CD4-positive, alpha-beta T cell treated with Interleukin-12 subunit alpha and Interleukin-12 subunit beta, for 1 hour (primary cell): ENCODE data around the gene FURIN.
"Not testable (repeated sequence)": the region's sequence is repeated elsewhere in the genome, so short reads cannot be mapped to it uniquely, and the experiment has no call there.

ENCODE experiments used
- DNase-seq: peaks from one replicate; pipeline ENCODE4 v3.0.0-alpha.2; 2020

Gene FURIN

GRCh38 chr15:90883976-90884718, 15.8 kb downstream of the FURIN start, which contains the start of gene FES:
TSS of gene FES (plus strand) at chr15:90884504. CDS start at chr15:90885046, 542 bp downstream.
- DNase-seq = no peak

DNA sequence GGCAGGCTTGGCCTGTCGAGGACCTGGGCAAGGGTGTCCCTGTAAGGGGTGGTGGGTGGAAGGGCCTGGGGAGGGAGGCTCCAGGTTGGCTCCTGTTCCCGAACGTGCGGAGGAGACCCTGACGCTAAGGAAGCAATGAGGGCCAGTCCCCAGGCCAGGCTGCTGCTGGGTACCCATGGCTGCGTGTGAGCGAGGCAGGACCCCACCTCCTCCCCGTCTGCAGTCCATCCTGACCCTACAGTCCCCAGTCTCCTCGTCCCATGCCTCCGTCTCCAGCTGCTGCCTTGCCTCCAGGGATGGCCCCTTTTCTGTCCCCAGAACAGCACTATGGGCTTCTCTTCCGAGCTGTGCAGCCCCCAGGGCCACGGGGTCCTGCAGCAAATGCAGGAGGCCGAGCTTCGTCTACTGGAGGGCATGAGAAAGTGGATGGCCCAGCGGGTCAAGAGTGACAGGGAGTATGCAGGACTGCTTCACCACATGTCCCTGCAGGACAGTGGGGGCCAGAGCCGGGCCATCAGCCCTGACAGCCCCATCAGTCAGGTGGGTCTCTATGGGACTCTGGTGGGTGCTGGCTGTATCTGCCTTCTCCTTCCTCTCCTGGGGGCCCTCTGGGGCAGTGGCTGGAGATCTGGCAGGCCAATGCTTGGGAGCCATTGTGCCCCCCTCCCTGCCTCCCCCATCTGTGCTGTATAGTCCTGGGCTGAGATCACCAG, 16.5 kb downstream of the FURIN start:
- DNase-seq = no peak

DNA sequence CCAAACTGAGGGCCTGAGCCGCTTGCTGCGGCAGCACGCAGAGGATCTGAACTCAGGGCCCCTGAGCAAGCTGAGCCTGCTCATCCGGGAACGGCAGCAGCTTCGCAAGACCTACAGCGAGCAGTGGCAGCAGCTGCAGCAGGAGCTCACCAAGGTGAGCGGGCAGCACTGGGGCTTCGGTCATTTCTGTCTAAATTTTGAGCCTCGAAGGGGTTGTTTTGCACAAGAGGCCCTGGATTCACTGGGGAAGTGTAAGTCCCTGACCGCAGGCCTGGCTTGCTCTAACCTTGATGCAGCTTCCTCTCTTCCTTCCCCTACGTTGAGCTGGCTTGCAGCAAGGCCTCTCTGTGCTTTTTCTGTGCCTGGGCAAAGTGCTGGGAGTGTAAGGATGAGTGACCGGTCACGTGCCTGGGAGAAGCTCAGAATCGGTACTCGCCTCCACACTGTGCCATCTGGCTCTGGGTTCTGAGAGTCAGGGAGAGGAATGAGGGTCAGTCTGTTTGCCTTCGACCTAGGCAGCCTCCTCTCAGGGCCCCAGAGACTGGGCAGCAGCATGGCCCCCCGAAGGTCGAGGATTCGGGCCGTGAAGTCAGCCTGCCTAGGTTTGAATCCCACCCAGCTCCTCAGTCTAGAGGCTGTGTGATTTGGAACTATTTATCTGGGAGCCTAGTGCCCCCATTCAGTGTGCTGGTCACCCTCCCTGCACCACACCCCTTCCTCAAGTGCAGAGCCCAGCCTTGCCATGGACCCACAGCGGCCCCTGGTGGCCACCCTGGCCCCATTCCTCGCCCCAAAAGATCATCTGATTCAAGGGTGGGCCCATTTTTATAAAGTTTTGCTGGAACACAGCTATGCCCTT, 17.3 kb downstream of the FURIN start:
- DNase-seq = peak; percentile 79

DNA sequence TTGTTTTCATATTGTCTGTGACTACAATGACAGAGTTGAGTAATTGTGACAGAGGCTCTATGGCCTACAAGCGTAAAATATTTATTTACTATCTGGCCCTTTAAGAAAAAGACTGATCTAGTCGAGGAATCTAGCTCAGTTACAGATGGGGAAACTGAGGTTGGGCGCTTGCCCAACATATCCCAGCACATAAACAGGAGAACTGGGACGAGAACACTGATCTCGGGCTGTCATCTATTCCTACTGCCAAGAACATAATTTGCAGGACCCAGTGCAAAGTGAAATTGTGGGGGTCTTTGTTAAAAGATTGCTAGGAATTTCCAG, 17.9 kb downstream of the FURIN start:
- DNase-seq = no peak

- no peak for DNase-seq
These were observed 18.7 kb downstream of the FURIN start for GRCh38 chr15:90887037-90887481.

GRCh38 chr15:90889313-90889730, 20.9 kb downstream of the FURIN start:
- peak; percentile 29 for DNase-seq

DNA sequence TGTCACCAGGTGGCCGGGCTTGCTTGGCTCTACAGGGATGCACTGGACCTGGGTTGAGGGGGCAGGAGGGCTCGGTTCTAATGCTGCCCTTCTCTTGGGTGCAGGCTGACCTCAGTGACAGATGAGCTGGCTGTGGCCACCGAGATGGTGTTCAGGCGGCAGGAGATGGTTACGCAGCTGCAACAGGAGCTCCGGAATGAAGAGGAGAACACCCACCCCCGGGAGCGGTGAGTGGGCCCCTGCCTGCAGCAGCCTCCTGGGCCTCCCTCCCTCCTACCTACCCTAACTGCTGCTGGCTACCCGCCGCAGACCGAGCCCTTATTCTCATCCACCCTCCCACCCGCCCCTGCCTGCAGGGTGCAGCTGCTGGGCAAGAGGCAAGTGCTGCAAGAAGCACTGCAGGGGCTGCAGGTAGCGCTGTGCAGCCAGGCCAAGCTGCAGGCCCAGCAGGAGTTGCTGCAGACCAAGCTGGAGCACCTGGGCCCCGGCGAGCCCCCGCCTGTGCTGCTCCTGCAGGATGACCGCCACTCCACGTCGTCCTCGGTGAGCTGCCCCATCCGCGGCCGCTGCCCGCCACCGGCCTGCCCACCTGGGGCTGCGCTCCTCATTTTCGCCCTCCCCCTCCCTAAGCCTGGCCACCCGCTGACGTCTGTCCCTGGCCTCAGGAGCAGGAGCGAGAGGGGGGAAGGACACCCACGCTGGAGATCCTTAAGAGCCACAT, 21.5 kb downstream of the FURIN start:
- no peak for DNase-seq

DNA sequence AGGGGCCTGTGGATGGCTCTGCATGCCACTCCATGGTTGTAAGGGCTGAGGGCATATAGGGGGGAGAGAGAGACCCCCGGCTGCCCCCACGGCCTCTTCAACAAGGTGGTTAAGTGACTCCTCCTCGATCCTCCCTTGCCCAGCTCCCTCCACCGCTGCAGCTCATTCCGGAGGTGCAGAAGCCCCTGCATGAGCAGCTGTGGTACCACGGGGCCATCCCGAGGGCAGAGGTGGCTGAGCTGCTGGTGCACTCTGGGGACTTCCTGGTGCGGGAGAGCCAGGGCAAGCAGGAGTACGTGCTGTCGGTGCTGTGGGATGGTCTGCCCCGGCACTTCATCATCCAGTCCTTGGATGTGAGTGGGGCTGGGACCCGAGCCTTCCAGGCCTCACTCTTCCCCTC, 22.5 kb downstream of the FURIN start:
- no peak for DNase-seq

GRCh38 chr15:90891346-90891949, 23.1 kb downstream of the FURIN start:
- DNase-seq = no peak

GRCh38 chr15:90892023-90892422, 23.6 kb downstream of the FURIN start:
- DNase-seq = no peak

DNA sequence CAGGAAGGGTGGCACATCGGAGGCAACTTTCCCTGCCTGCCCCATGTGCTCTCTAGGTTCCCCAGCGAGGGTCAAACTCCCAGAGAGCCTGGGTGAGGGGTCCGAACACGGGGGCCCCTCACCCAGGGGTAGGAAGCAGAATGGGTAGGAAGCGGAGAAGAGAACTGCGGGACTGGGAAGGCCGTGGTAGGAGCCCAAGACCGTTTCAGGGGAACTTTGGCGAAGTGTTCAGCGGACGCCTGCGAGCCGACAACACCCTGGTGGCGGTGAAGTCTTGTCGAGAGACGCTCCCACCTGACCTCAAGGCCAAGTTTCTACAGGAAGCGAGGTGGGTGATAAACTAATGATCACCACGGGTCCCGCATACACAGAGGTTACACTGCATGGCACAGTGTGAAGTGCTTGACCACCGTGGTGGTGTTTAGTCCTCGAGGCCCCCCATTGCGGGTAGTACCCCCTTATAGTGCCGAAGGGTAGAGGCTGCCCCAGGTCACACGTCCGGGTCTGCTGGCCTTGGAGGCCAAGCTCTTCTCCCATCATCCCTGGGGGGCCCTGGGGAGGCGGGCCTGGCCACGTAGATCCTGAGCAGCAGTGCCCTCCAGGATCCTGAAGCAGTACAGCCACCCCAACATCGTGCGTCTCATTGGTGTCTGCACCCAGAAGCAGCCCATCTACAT, 24.2 kb downstream of the FURIN start:
- no peak for DNase-seq

DNA sequence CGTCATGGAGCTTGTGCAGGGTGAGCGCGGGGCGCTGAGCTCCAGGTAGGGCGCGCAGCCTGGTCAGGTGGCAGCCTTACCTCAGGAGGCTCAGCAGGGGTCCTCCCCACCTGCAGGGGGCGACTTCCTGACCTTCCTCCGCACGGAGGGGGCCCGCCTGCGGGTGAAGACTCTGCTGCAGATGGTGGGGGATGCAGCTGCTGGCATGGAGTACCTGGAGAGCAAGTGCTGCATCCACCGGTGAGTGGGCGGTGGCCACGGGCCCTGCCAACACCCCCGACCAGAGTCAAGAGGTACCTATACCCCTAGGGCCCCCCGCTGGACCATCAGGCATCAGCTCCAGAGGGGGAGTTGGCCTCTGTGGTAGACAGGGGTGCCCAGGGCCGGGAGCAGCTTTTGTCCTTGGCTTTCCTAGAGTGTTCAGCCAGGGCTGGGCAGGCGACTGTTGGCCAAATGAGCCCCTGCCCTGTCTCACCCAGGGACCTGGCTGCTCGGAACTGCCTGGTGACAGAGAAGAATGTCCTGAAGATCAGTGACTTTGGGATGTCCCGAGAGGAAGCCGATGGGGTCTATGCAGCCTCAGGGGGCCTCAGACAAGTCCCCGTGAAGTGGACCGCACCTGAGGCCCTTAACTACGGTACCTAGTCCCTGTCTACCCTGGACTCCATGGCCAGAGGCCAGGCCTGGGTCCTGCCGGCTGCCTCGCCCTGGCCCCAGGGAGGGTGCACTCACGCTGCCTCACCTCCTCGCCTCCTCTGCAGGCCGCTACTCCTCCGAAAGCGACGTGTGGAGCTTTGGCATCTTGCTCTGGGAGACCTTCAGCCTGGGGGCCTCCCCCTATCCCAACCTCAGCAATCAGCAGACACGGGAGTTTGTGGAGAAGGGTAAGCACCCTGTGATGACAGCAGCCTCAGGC, 25.0 kb downstream of the FURIN start:
- no peak for DNase-seq

DNA sequence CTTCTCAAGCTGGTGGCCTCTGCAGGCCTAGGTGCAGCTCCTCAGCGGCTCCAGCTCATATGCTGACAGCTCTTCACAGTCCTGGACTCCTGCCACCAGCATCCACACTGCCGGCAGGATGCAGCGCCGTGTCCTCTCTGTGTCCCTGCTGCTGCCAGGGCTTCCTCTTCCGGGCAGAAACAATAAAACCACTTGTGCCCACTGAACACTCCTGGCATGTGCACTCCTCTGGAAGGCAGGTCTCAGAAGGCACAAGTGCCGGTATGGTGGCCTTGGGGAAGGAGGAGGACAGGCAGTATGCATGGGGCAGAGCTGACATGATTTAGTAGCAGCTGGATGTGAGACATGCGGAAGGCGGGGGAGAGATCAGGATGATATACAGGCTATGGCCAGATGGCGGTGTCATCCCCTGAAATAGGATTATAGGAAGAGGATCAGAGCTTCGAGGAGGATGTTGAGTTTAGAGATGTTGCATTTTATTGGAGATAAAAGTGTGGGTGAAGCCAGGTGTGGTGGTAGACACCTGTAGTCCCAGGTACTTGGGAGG, 27.3 kb downstream of the FURIN start:
- no peak for DNase-seq

DNA sequence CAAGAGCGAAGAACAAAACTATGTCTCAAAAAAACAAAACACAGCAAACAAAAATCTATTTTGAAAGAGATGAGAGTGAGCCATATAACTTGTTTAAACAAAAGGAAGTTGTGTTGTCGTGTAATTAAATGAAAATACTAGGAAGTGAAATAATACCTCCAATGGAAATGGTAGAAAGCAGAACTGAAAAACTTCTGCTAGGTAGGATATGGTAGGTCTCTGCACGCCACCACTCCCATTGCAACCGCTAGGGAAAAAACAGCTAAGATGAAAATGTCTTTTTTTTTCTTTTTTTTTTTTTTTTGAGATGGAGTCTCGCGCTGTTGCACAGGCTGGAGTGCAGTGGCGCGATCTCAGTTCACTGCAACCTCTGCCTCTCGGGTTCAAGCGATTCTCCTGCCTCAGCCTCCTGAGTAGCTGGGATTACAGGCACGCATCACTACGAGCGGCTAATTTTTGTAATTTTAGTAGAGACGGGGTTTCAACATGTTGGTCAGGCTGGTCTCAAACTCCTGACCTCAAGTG, 28.8 kb downstream of the FURIN start:
- not testable (repeated sequence) for DNase-seq

DNA sequence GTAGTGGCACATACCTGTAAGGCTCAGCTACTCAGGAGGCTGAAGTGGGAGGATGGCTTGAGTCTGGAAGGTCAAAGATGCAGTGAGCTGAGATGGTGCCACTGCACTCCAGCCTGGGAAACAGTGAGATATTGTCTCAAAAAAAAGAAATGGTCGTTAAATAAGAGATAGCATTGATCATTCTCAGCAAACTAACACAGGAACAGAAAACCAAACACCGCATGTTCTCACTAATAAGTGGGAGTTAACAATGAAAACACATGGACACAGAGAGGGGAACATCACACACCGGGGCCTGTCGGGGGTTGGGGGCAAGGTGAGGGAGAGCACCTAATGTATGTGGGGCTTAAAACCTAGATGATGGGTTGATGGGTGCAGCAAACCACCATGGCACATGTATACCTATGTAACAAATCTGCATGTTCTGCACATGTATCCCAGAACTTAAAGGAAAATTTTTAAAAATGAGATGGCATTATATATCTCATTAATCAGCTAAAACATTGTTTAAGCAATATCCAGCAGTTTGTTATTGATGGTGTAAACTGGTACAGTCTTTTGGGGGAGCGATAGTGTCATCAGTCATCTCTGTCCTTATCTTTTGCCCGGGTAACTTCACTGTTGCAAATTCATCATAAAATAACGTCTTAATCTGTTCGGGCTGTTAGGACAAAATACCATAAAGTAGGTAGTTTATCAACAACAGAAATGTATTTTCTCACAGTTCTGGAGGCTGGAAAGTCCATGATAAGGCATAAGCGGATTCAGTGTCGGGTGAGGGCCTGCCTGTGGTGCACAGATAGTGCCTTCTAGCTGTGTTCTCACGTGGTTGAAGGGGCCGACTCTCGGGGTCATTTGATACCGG, 33.0 kb downstream of the FURIN start:
- DNase-seq = no peak

DNA sequence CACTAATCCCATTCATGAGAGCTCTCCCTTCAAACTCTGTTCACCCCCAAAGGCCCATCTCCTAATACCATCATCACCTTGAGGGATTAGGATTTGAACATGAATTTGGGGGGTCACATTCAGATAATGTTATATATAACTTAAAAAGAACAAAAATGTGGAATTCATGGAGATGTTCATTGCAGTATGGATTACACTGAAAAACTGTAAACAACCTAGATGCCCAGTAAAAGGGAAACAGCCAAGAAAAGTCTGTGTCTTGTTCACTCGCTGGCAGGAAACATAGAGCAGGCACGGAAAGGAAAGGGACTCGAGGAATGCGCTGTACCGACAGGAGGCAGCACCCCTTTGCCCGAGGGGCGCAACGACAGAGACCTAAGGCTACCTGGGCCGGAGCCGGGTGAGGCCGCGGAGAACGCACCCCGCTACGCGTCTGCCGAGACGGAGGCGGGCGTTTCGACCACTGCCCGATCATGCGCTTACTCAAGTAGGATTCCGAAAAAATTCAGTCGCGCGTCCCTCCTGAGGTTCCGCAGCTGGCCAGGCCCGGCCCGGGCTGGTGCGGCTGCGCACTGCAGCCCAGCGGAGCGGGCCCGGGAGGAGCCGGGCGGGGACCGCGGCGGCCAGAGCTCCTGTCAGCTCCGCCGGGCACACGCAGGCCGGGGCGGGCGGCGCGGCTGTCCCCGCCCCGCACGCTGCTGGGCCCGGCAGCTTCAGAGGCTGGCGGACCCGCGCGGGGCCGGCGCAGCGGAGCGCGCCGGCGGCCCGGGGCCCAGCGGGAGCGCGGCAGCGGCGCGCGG, 33.9 kb downstream of the FURIN start:
- peak; percentile 75 for DNase-seq

GRCh38 chr15:90902840-90903732, 34.7 kb downstream of the FURIN start, which contains the start of gene MAN2A2:
TSS of gene MAN2A2 (plus strand) at chr15:90903302. CDS start at chr15:90904208, 906 bp downstream.
- peak; percentile 69 for DNase-seq
